Common myeloid progenitor, CD34-positive (primary cell): ENCODE measurements around the gene STRN3.
A peak's percentile ranks its signal among the peaks of the same experiment; 100 is the strongest.

Experiments used
- CTCF ChIA-PET: fragments of 350-600 bp; sonication (Branson Sonifier 250); formaldehyde crosslinking; loops from one replicate; lab custom pipeline; 2021; ENCODE audit warnings: antibody characterized with exemption; lab: Charles Lee
- POLR2A ChIA-PET: fragments of 350-600 bp; sonication (Branson Sonifier 250); formaldehyde crosslinking; loops from one replicate; lab custom pipeline; 2021; ENCODE audit warnings: antibody characterized with exemption; lab: Charles Lee
- DNase-seq, 3 donors: peaks; one replicate each; pipeline versions ENCODE4 v3.0.0 to v3.0.0-alpha.2; 2013
- H3K27ac ChIP-seq, 2 experiments: 1 replicate in 1 of 2; 2 replicates in 1 of 2; pipeline ENCODE4 v1.7.0; 2013; ENCODE audit warnings: inconsistent platforms in 2 of 2, low read length in 2 of 2, mild to moderate bottlenecking in 2 of 2, low read depth in 1 of 2, moderate library complexity in 1 of 2; ENCODE audit not compliant: severe bottlenecking in 2 of 2, insufficient read depth in 1 of 2, poor library complexity in 1 of 2
- H3K27me3 ChIP-seq, 5 experiments: replicated peaks in 2 of 5; 1 replicate in 3 of 5; 2 replicates in 2 of 5; pipeline versions ENCODE4 v1.6.1 to v1.7.0; 2013; ENCODE audit warnings: low read length in 4 of 5, mild to moderate bottlenecking in 2 of 5, moderate library complexity in 2 of 5, inconsistent platforms in 1 of 5; ENCODE audit not compliant: insufficient read depth in 5 of 5, control insufficient read depth in 4 of 5
- H3K36me3 ChIP-seq, 4 experiments: 1 replicate in 2 of 4; 2 replicates in 2 of 4; pipeline versions ENCODE4 v1.6.1 to v1.7.0; 2013; ENCODE audit warnings: low read length in 3 of 4, control low read depth in 1 of 4, mild to moderate bottlenecking in 1 of 4; ENCODE audit not compliant: control insufficient read depth in 4 of 4, insufficient read depth in 4 of 4
- H3K4me1 ChIP-seq, 4 experiments: 1 replicate in 3 of 4; 2 replicates in 1 of 4; pipeline versions ENCODE4 v1.6.1 to v1.7.1; 2013; ENCODE audit warnings: low read length in 3 of 4, mild to moderate bottlenecking in 3 of 4, control low read depth in 1 of 4, inconsistent platforms in 1 of 4, moderate library complexity in 1 of 4; ENCODE audit not compliant: control insufficient read depth in 4 of 4, insufficient read depth in 4 of 4; ENCODE audit errors: control extremely low read depth in 1 of 4
- H3K4me3 ChIP-seq, 7 experiments: 1 replicate in 4 of 7; 2 replicates in 3 of 7; pipeline versions ENCODE4 v1.5.1 to v1.7.0; 2013; ENCODE audit warnings: mild to moderate bottlenecking in 7 of 7, low read length in 6 of 7, moderate library complexity in 6 of 7, inconsistent platforms in 2 of 7, low read depth in 2 of 7, control low read depth in 1 of 7; ENCODE audit not compliant: insufficient read depth in 4 of 7, control insufficient read depth in 1 of 7; ENCODE audit errors: extremely low read depth in 1 of 7
- H3K9me3 ChIP-seq, 5 experiments: 1 replicate in 4 of 5; 2 replicates in 1 of 5; pipeline versions ENCODE4 v1.6.1 to v1.7.1; 2013; ENCODE audit warnings: low read length in 4 of 5, mild to moderate bottlenecking in 2 of 5, inconsistent platforms in 1 of 5, low read depth in 1 of 5, moderate library complexity in 1 of 5; ENCODE audit not compliant: control insufficient read depth in 4 of 5, insufficient read depth in 2 of 5; ENCODE audit errors: control extremely low read depth in 1 of 5
- WGBS: methylation state at CpG from one replicate; pipeline ENCODE4 v1.1.5; 2013; ENCODE audit not compliant: insufficient coverage; 5-methylcytosine and 5-hydroxymethylcytosine counted together

Gene STRN3

DNA sequence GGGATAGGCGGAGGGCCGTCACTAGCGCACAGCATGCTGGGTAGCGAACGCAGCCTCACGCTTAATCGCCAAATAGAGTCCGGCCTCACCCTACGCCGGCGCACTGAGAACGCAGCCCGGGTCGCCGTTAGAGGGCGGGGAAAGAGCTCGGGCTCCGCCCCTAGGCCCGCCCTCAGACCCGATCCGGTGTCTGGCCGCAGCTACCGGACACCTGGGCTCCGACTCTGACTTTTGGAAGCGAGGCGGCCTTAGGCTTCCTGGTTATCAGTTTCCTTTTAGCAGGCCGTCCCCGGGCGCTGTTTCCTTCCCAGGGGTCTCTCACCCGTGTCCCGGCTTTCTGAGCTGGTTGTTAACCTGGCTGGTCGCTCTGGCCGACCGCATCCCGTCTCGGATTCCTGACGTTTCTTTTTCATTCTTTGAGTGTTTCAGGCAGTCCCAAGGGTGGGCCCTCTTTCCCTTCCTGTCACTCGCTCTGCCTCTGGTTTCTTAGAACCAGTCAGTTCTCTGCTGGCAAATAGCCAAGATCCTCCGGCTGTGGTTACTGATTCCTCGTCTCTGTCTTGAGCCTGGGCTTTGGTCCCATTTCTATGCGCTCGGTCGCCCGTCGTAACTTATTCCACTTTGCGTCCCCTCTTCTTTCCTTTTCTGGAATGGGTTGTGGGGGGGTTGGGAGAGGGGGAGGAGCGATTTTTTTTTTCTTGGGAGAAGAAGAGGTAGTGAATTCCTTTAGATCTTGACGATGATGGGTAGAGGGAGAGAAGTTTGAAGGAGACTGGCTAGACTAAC, 464 bp upstream of the STRN3 start:
- peaks cover 17 to 58% (median 23%) of the 10 kb centered on the region in 4 experiments for H3K4me1 ChIP-seq
- H3K4me3 ChIP-seq = peak overlapping the region; percentile 84 to 99 (median 98)
- 0% methylated on average over 36 of the region's 48 CpGs for WGBS
- H3K27me3 ChIP-seq = no peaks in the 10 kb centered on the region
- peaks cover 0 to 5% (median under 1%) of the 10 kb centered on the region in 4 experiments for H3K36me3 ChIP-seq
- H3K27ac ChIP-seq = peak overlapping the region; percentile 89 to 96
- ChIA-PET CTCF (interaction anchor here (0.6 to 1.6 kb wide), 5 partner anchors 11 to 56 kb away, joined by 3 to 5 read pairs (median 4); no protein-coding TSS in a partner anchor), POLR2A (interaction anchor here (0.6 to 2.1 kb wide), 6 partner anchors 10 to 44 kb away, joined by 3 to 8 read pairs (median 6); no protein-coding TSS in a partner anchor)
- no peaks in the 10 kb centered on the region for H3K9me3 ChIP-seq
- peak; percentile 95 to 98 (median 97) for DNase-seq

DNA sequence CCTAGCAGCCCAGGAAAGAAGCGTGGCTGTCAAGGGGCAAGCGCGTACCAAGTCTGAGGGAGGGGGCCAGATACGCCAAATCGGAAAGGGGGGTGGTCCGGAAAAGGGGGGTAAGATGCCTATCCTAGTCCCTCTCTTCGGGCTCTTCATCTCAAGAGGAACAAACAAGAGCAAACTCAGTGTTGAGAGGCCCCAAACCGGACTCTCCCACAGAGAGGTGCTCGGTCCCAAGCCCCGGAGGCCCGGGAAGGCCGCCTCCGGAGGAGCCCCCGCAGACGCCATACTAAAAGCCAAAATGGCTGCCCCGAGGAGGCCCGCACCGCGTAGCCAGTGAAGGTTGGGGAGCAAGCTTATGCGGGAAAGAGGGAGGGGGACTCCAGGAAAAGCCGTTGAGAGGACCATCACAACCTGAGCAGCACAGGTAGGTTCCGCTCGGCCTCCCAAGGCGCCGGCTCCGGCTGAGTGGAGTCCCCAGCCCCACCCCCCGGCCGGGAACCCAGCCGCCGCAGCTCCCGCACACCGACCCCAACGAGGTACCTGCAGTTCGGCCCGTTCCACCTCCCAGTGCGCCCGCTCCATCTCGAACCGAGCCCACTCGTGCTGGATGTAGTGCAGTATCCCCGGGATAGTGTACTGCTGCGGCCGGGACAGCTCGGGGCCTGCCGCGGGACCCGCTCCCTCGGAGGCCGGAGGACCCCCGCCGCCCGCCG, 657 bp downstream of the STRN3 start, which contains the start of gene AP4S1:
Gene AP4S1 (plus strand): TSS at position 283 of the 710 bp plus-strand sequence. CDS start 40,548 bp downstream, outside the sequence.
- DNase-seq = peak; percentile 32 to 63 (median 50)
- CTCF ChIA-PET = interaction anchor here (0.8 to 1.6 kb wide), 3 partner anchors 12 to 75 kb away, joined by 3 to 5 read pairs (median 4); no protein-coding TSS in a partner anchor

DNA sequence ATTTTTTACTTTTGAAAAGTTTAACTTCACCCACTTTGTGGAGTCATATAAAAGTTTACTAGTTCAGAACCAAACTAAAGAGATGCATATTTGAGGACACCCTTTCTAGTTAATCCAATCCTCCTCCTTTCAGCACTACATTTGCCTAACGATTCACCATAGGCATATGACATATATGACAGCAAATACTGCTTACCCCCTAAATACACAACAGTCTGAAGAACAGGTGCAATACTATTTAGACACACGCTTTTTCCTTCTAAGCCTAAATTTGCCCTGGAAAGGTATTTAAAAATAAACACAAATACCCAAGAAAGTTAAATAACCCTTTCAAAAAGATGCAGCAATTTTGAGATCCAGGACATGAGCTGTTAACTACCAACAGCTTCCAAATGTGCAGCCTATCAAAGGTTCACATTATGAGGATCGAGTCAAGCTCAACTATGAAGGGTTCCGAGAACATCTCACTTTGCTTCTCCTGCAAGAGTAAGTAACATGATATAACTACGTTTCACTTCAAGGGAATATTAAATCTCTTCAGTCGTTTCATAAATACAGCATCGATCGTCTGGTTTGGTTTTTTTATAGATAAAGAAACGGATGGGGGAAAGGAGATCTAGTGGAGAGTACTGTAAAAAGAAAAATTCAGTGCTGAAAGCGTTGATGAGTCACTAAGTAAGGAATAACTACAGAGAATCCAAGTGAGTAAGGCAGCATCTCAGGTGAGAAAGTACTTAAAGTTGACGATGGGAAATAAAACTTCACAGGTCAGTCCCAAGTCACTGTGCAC, 1.4 kb downstream of the STRN3 start:
- POLR2A ChIA-PET = interaction anchor here (0.6 kb wide), 1 partner anchor 8 kb away, joined by 3 read pairs; no protein-coding TSS in a partner anchor
- H3K27me3 ChIP-seq = no peaks in the 10 kb centered on the region
- WGBS = 8% methylated on average over 5 of the region's 11 CpGs
- peak overlapping the region; percentile 89 to 96 for H3K27ac ChIP-seq
- peak overlapping the region; percentile 84 to 99 (median 98) for H3K4me3 ChIP-seq
- H3K4me1 ChIP-seq = peaks cover 17 to 51% (median 21%) of the 10 kb centered on the region in 4 experiments
- CTCF ChIA-PET = interaction anchor here (1.0 kb wide), 1 partner anchor 22 kb away, joined by 5 read pairs; no protein-coding TSS in a partner anchor
- H3K9me3 ChIP-seq = no peaks in the 10 kb centered on the region
- peaks cover 4 to 18% (median 9%) of the 10 kb centered on the region in 4 experiments for H3K36me3 ChIP-seq
- DNase-seq = no peak

More for the DNA sequence above, 657 bp downstream of the STRN3 start, which contains the start of gene AP4S1:
- Histone ChIP-seq H3K9me3 (no peaks in the 10 kb centered on the region), H3K36me3 (peaks cover 4 to 16% (median 8%) of the 10 kb centered on the region in 4 experiments), H3K27ac (peak within 1 kb of the TSS; percentile 89 to 96), H3K27me3 (no peaks in the 10 kb centered on the region), H3K4me3 (peak within 1 kb of the TSS; percentile 84 to 99 (median 98)), H3K4me1 (peaks cover 17 to 55% (median 21%) of the 10 kb centered on the region in 4 experiments)
- WGBS = 0% methylated on average over 43 of the region's 53 CpGs
- POLR2A ChIA-PET = interaction anchor here (0.6 to 2.1 kb wide), 6 partner anchors 9 to 84 kb away, joined by 3 to 8 read pairs (median 6); no protein-coding TSS in a partner anchor

DNA sequence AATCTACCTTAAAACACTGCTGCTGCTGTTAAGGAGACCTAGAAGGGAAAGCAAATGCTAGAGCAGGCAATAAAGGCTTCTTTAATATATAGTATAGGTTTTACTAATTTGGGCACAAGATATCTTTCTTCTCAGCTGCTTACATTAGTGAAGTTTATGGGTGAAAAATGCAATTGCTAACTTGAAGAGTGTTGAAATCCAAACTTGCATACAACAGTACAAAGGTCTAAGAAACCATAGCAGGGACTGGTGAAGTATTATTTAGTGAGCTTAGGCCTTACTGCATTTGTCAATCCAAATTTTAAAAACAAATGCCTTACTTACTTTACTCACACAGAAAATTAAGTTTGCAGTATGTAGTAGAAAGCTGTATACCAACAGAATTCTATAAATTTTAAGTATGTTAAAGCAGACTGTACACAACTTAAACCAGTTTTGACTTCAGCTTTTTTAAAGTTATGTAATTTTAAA, 2.1 kb downstream of the STRN3 start:
- CTCF ChIA-PET = interaction anchor here (1.0 to 1.2 kb wide), 2 partner anchors 8 to 22 kb away, joined by 3 to 5 read pairs; no protein-coding TSS in a partner anchor
- Histone ChIP-seq H3K27ac (peak overlapping the region; percentile 89 to 96), H3K27me3 (no peaks in the 10 kb centered on the region), H3K9me3 (no peaks in the 10 kb centered on the region), H3K4me3 (peak overlapping the region in 5 of 7 experiments; percentile 8 to 99 (median 84)), H3K36me3 (peaks cover 4 to 18% (median 9%) of the 10 kb centered on the region in 4 experiments), H3K4me1 (peaks cover 17 to 43% (median 20%) of the 10 kb centered on the region in 4 experiments)
- POLR2A ChIA-PET = no interaction called here
- no peak for DNase-seq

DNA sequence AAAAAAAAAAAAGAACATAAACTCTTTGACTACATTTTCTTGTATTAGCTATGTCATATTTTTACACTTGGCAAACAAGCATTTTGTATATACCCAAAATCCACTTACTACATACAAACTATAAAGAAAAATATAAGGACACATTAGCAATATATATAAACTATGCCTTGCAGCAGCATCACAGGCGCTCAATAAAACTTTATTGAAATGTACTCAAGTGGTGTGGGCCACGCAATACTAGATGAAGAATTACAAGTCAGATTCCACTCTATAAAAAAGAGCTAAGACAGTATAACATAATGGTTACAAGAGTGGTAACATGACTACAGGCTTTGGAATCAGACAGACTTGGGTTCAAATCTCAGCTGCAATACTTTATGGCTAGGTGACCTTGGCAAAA, 3.8 kb downstream of the STRN3 start:
- Histone ChIP-seq H3K9me3 (no peaks in the 10 kb centered on the region), H3K27me3 (no peaks in the 10 kb centered on the region), H3K4me1 (peaks cover 10 to 29% (median 17%) of the 10 kb centered on the region in 4 experiments), H3K27ac (no peak overlapping the region), H3K4me3 (no peak overlapping the region), H3K36me3 (peaks cover 4 to 25% (median 11%) of the 10 kb centered on the region in 4 experiments)
- WGBS = no CpG with 5 or more reads among the region's 2 CpGs
- DNase-seq = no peak
- ChIA-PET CTCF (no interaction called here), POLR2A (interaction anchor here (0.6 kb wide), 1 partner anchor 9 kb away, joined by 3 read pairs; no protein-coding TSS in a partner anchor)

DNA sequence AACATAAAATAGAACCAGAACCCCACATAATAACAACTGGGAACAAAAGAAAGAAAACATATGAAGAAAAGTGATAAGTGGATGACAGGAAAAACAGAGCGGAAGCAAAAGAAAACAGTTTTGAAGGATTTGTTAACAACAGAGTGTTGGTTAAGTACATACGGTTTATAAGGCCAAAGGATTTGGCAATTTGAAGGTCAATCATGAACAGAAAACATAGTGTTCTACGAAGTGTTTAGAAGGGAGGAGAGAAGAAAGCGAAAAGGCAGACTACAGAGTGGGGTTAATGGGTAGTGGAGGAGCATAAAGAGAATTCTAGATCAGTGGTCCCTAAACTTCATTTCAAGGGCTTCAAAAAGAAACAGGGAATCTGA, 4.6 kb downstream of the STRN3 start:
- no peak for DNase-seq
- 93% methylated on average over 3 of the region's 4 CpGs for WGBS
- Histone ChIP-seq H3K4me1 (peaks cover 10 to 22% (median 12%) of the 10 kb centered on the region in 4 experiments), H3K27me3 (no peaks in the 10 kb centered on the region), H3K27ac (no peak overlapping the region), H3K4me3 (no peak overlapping the region), H3K36me3 (peaks cover 4 to 25% (median 11%) of the 10 kb centered on the region in 4 experiments), H3K9me3 (no peaks in the 10 kb centered on the region)
- POLR2A ChIA-PET = no interaction called here
- CTCF ChIA-PET = no interaction called here
